Cardiac muscle cell (in vitro differentiated cells and primary cell): ENCODE data around the gene DVL1. TPM values are rescaled to one million over a fixed set of nuclear protein-coding genes. Genes with fewer than 3 reads are reported as not detected.

Experiments used
- DNase-seq, 2 donors: peaks; one replicate each; pipeline versions ENCODE4 v3.0.0 to v3.0.0-alpha.2; 2010 to 2017; ENCODE audit warnings: low read depth in 1 of 2, low spot score in 1 of 2
- H3K27ac ChIP-seq: fragments of 200-600 bp; sonication (generic); 2 replicates; pipeline ENCODE4 v1.5.1; 2016
- H3K27me3 ChIP-seq: fragments of 200-600 bp; sonication (generic); 2 replicates; pipeline ENCODE4 v1.6.0; 2016; ENCODE audit warnings: control low read depth
- H3K36me3 ChIP-seq: fragments of 200-600 bp; sonication (generic); 2 replicates; pipeline ENCODE4 v1.5.1; 2016; ENCODE audit warnings: control low read depth
- H3K4me1 ChIP-seq: fragments of 200-600 bp; sonication (generic); 2 replicates; pipeline ENCODE4 v1.8.1; 2017; ENCODE audit warnings: low read depth, mild to moderate bottlenecking, mixed run types
- H3K4me3 ChIP-seq: fragments of 200-600 bp; sonication (generic); 2 replicates; pipeline ENCODE4 v1.5.1; 2016; ENCODE audit warnings: mild to moderate bottlenecking
- H3K9me3 ChIP-seq: fragments of 200-600 bp; sonication (generic); 2 replicates; pipeline ENCODE4 v1.5.1; 2017; ENCODE audit warnings: low read depth, mild to moderate bottlenecking, control low read depth
- polyA plus RNA-seq: library from polyadenylated mRNA; unstranded; fragments of >200 nt; fragmentation: Nextera tagmentation; extraction: Ambion mirVana; gene quantifications from 2 replicates; pipeline ENCODE4 v1.2.1, GENCODE V29; 2016
- total RNA-seq: library from RNA; depleted of rRNA; stranded (reverse); fragments of >200 nt; gene quantifications from 2 replicates; pipeline ENCODE4 v1.2.3, GENCODE V29; 2016
- TF ChIP-seq, protein P1 (sequence below): IDR thresholded peaks from 2 replicates; pipeline ENCODE4 v1.5.1; 2012; ENCODE audit warnings: low read depth, mild to moderate bottlenecking, low read length

DVL1 gene
- total and polyA plus RNA-seq, 2 experiments from 2014 or later, result 29.1 to 105 TPM

DNA sequence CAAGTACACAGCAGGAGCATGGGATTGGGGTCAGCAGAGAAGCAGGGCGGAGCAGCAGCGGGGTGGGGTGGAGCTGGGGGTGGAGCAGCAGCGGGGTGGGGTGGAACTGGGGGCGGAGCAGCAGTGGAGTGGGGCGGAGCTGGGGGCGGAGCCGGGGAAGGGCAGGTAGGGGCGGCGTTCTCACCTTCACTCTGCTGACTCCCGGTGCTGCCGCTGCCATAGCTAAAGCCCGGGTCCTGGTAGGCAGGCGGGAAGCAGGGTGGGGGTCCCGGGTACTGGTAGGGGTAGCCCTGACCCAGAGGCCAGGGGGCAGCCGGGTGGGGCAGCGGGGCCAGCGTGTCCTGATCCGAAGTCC lies 11.4 kb downstream of the DVL1 start:
- Histone ChIP-seq H3K27ac (no peak overlapping the region), H3K36me3 (peaks cover 2% of the 10 kb centered on the region), H3K9me3 (no peaks in the 10 kb centered on the region), H3K4me3 (no peak overlapping the region), H3K4me1 (no peaks in the 10 kb centered on the region), H3K27me3 (no peaks in the 10 kb centered on the region)
- TF ChIP-seq, protein P1, sequence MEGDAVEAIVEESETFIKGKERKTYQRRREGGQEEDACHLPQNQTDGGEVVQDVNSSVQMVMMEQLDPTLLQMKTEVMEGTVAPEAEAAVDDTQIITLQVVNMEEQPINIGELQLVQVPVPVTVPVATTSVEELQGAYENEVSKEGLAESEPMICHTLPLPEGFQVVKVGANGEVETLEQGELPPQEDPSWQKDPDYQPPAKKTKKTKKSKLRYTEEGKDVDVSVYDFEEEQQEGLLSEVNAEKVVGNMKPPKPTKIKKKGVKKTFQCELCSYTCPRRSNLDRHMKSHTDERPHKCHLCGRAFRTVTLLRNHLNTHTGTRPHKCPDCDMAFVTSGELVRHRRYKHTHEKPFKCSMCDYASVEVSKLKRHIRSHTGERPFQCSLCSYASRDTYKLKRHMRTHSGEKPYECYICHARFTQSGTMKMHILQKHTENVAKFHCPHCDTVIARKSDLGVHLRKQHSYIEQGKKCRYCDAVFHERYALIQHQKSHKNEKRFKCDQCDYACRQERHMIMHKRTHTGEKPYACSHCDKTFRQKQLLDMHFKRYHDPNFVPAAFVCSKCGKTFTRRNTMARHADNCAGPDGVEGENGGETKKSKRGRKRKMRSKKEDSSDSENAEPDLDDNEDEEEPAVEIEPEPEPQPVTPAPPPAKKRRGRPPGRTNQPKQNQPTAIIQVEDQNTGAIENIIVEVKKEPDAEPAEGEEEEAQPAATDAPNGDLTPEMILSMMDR, result no peak
- DNase-seq, result no peak

DNA sequence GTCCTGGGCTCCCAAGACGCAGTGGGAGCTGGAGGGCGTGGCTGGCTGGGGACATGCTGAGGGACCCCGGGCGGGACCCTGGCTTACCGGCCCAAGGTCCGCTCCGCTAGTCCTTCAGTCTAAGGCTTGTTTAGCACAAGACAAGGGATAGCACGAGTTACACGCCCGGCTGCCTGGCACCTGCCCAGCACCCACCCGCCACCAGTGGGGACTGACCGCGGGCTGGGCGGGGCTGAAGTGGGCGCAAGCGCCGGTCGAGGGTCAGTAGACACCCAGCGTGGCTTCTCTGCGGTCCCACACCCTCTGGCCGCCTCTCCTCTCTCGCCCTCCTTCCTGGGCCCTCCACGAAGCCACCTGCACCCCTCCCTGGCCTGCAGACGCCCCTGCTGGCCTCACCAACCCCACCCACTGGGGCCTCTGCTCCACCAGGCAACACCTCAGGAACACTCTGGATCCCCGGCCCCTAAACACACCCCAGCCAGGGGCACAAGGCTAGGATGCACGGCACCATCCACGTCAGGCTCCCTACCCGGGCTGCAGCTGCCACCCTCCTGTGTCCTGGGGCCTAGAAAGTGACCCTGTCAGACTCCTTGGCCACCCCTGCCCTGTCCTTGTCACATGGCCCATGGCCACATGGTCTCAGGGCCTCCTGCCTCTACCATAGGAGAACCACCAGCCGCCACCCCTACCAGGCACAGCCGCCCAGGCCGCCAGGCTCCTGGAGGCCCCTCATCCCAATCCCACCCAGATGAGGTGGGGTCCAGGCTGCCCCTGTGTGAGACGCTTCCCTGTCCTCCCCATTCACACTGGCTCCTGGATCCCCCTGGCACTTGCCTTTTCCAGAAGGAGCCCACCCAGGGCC lies 12.1 kb downstream of the DVL1 start:
- no peak for DNase-seq
- Histone ChIP-seq H3K36me3 (peaks cover 2% of the 10 kb centered on the region), H3K9me3 (no peaks in the 10 kb centered on the region), H3K27me3 (no peaks in the 10 kb centered on the region), H3K4me1 (no peaks in the 10 kb centered on the region), H3K4me3 (no peak overlapping the region), H3K27ac (no peak overlapping the region)
- TF ChIP-seq, protein P1, result no peak

DNA sequence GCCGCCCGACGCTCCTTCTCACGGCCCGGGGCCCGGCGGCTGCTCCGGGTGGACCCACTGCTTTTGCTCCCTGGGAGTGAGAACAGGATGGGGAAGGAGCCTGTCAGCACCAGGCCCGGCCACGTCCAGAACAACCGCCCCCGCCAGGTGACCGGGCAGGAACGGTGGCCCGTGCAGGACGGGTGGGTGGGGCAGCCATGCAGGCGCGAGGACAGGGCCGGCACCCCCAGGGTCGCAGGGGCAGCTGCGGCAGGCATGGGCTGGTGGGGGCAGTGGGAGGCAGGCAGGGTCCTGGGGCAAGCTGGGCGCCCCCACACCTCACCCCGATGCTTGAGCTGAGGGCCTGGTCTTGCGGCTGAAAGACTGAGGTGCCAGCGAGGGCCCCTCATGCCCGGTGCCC lies 12.8 kb downstream of the DVL1 start:
- H3K27me3 ChIP-seq, result no peaks in the 10 kb centered on the region

DNA sequence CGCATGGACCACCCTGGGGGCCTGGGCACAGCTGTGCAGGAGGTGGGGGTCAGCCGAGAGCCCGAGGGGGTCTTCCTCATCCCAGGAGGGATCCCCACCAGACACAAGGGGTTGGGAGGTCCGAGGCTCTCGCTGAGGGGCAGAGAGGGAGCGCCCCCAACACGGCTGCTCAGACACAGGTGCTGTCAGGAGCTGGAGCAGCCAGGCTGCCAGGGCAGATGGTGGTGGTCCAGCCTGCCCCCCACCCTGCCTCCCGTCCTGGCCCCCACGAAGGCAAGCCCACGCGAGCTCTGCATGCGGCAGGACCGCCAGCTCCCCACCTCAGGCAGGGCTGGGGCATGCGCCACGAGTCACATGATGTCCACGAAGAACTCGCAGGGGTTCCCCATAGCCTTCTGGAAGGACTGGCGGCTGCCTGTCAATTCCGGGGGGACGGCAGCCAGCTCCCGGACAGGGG lies 13.4 kb downstream of the DVL1 start:
- no peak overlapping the region for H3K27ac ChIP-seq
- no peak overlapping the region for H3K4me3 ChIP-seq
- H3K4me1 ChIP-seq, result no peaks in the 10 kb centered on the region
- DNase-seq, result no peak
- no peaks in the 10 kb centered on the region for H3K9me3 ChIP-seq
- H3K36me3 ChIP-seq, result peaks cover 2% of the 10 kb centered on the region
- no peaks in the 10 kb centered on the region for H3K27me3 ChIP-seq
- TF ChIP-seq, protein P1, result no peak

More for the DNA sequence above, 12.8 kb downstream of the DVL1 start:
- Histone ChIP-seq H3K4me1 (no peaks in the 10 kb centered on the region), H3K9me3 (no peaks in the 10 kb centered on the region), H3K27ac (no peak overlapping the region), H3K36me3 (peaks cover 2% of the 10 kb centered on the region), H3K4me3 (no peak overlapping the region)
- TF ChIP-seq, protein P1, result no peak
- DNase-seq, result no peak

DNA sequence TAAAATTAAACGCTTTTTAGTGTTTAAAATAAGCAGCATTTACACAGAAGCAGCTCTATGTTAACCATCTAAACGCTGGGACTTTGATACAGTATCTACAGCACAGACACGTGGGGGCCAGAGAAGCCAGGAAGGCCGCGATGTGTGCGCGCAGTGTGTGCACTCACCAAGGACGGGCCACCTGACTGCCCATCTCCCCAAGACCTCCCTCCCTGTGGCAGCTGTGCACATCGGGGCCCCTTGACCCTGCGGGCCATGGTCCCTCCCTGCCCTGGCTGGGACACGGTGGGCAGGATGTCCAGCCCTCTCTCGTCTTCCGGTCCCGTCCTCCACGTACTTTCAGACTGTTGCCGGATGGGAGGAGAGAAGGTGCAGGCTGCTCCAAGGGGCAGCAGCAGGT lies 13.9 kb downstream of the DVL1 start:
- Histone ChIP-seq H3K27ac (no peak overlapping the region), H3K4me3 (no peak overlapping the region), H3K27me3 (no peaks in the 10 kb centered on the region), H3K9me3 (no peaks in the 10 kb centered on the region), H3K36me3 (peaks cover 2% of the 10 kb centered on the region), H3K4me1 (no peaks in the 10 kb centered on the region)
- TF ChIP-seq, protein P1, result no peak
- DNase-seq, result no peak
